Mesenchymal stem cell (in vitro differentiated cells and primary cell): ENCODE results near the gene MNT.

Experiments
- DNase-seq: peaks from one replicate; pipeline ENCODE4 v3.0.0-alpha.2; 2013
- H2AFZ ChIP-seq: one replicate; pipeline ENCODE4 v1.6.1; 2013; ENCODE audit warnings: low read depth, mild to moderate bottlenecking, control low read depth, inconsistent platforms, low read length, moderate library complexity
- H2AK5ac ChIP-seq: 2 replicates; pipeline ENCODE4 v1.6.1; 2013; ENCODE audit warnings: low read length, moderate library complexity, mild to moderate bottlenecking, inconsistent platforms; ENCODE audit not compliant: severe bottlenecking
- H2BK120ac ChIP-seq: one replicate; pipeline ENCODE4 v1.6.1; 2013; ENCODE audit warnings: low read depth, mild to moderate bottlenecking, inconsistent platforms, low read length, moderate library complexity
- H2BK12ac ChIP-seq, 2 experiments: one replicate each; pipeline ENCODE4 v1.6.1; 2013; ENCODE audit warnings: inconsistent platforms in 2 of 2, low read length in 2 of 2, mild to moderate bottlenecking in 2 of 2, moderate library complexity in 2 of 2, control low read depth in 1 of 2
- H2BK15ac ChIP-seq: one replicate; pipeline ENCODE4 v1.6.1; 2013; ENCODE audit warnings: mild to moderate bottlenecking, low read depth, inconsistent platforms; ENCODE audit not compliant: poor library complexity, severe bottlenecking
- H2BK5ac ChIP-seq: 2 replicates; pipeline ENCODE4 v1.6.1; 2013; ENCODE audit warnings: low read depth, mild to moderate bottlenecking, low read length, control low read depth, inconsistent platforms; ENCODE audit not compliant: poor library complexity, severe bottlenecking
- H3K14ac ChIP-seq, 2 experiments: one replicate each; pipeline ENCODE4 v1.6.1; 2013; ENCODE audit warnings: inconsistent platforms in 2 of 2, low read length in 2 of 2, control low read depth in 1 of 2, mild to moderate bottlenecking in 1 of 2, moderate library complexity in 1 of 2
- H3K18ac ChIP-seq, 2 experiments: one replicate each; pipeline ENCODE4 v1.6.1; 2013; ENCODE audit warnings: inconsistent platforms in 2 of 2, low read length in 2 of 2, control low read depth in 1 of 2, low read depth in 1 of 2, mild to moderate bottlenecking in 1 of 2
- H3K23ac ChIP-seq, 2 experiments: one replicate each; pipeline ENCODE4 v1.6.1; 2013; ENCODE audit warnings: inconsistent platforms in 2 of 2, low read length in 2 of 2, mild to moderate bottlenecking in 2 of 2, moderate library complexity in 2 of 2, control low read depth in 1 of 2
- H3K27ac ChIP-seq: 2 replicates; pipeline ENCODE4 v1.5.1; 2013; ENCODE audit warnings: mild to moderate bottlenecking, moderate library complexity, low read length, control low read depth, inconsistent platforms; ENCODE audit not compliant: poor library complexity, severe bottlenecking
- H3K27me3 ChIP-seq, 2 experiments: 2 replicates each; pipeline versions ENCODE4 v1.6.1 to v1.7.0; 2013; ENCODE audit warnings: low read length in 2 of 2, mild to moderate bottlenecking in 2 of 2, moderate library complexity in 2 of 2, control low read depth in 1 of 2, inconsistent platforms in 1 of 2; ENCODE audit not compliant: control insufficient read depth in 1 of 2, insufficient read depth in 1 of 2
- H3K36me3 ChIP-seq, 2 experiments: 2 replicates each; pipeline versions ENCODE4 v1.6.1 to v1.7.0; 2013; ENCODE audit warnings: low read length in 2 of 2, control low read depth in 1 of 2, inconsistent platforms in 1 of 2, low read depth in 1 of 2, mild to moderate bottlenecking in 1 of 2; ENCODE audit not compliant: insufficient read depth in 2 of 2, control insufficient read depth in 1 of 2
- H3K4ac ChIP-seq, 2 experiments: one replicate each; pipeline ENCODE4 v1.6.1; 2013; ENCODE audit warnings: inconsistent platforms in 2 of 2, low read length in 2 of 2, mild to moderate bottlenecking in 2 of 2, moderate library complexity in 2 of 2, control low read depth in 1 of 2, low read depth in 1 of 2
- H3K4me1 ChIP-seq: 2 replicates; pipeline ENCODE4 v1.6.1; 2013; ENCODE audit warnings: low read depth, low read length, control low read depth; ENCODE audit not compliant: control insufficient read depth, insufficient read depth
- H3K4me2 ChIP-seq: 2 replicates; pipeline ENCODE4 v1.6.1; 2013; ENCODE audit warnings: low read length, mild to moderate bottlenecking, inconsistent platforms; ENCODE audit not compliant: poor library complexity, severe bottlenecking
- H3K4me3 ChIP-seq, 2 experiments: 2 replicates each; pipeline versions ENCODE4 v1.5.1 to v1.7.0; 2013; ENCODE audit warnings: low read length in 2 of 2, mild to moderate bottlenecking in 2 of 2, control low read depth in 1 of 2, low read depth in 1 of 2; ENCODE audit not compliant: insufficient read depth in 1 of 2
- H3K79me1 ChIP-seq: replicated peaks from 2 replicates; pipeline ENCODE4 v1.6.1; 2013; ENCODE audit warnings: mild to moderate bottlenecking, control low read depth, low read length, inconsistent platforms; ENCODE audit not compliant: poor library complexity, severe bottlenecking
- H3K9ac ChIP-seq: 2 replicates; pipeline ENCODE4 v1.7.0; 2013; ENCODE audit warnings: mild to moderate bottlenecking, low read length, moderate library complexity
- H3K9me3 ChIP-seq: 2 replicates; pipeline ENCODE4 v1.7.0; 2013; ENCODE audit warnings: mild to moderate bottlenecking, low read length; ENCODE audit not compliant: control insufficient read depth
- H4K8ac ChIP-seq: one replicate; pipeline ENCODE4 v1.6.1; 2013; ENCODE audit warnings: inconsistent platforms, mild to moderate bottlenecking, low read length, moderate library complexity
- H4K91ac ChIP-seq: one replicate; pipeline ENCODE4 v1.6.1; 2013; ENCODE audit warnings: mild to moderate bottlenecking, low read length, inconsistent platforms
- WGBS: methylation state at CpG from one replicate; pipeline ENCODE4 v1.1.7; 2013; ENCODE audit warnings: mixed read lengths; 5-methylcytosine and 5-hydroxymethylcytosine counted together

MNT gene

DNA sequence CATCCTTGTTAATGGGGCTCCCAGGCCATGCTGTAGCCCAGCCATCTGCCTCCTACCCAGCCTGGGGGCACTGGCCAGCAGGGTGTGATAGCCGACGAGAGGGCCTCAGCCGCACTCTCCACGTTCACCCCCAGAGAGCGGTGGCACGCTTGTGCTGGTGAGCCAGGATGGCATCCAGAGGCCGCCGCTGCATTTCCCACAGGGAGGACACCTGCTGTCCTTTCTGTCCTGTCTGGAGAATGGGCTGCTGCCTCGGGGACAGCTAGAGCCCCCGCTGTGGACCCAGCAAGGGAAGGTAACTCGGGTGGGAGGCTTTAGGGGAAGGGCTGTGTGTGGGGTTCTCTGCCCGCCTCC lies 36.1 kb downstream of the MNT start:
- no peak overlapping the region for H3K4me3 ChIP-seq
- H3K4me1 ChIP-seq, result peaks cover 12% of the 10 kb centered on the region
- H2AFZ ChIP-seq, result no peak overlapping the region
- H3K36me3 ChIP-seq, result peaks cover 49 to 90% of the 10 kb centered on the region in 2 experiments
- H3K27me3 ChIP-seq, result no peaks in the 10 kb centered on the region
- no peak overlapping the region for H2BK5ac ChIP-seq
- H3K23ac ChIP-seq, result no peak overlapping the region
- H3K9ac ChIP-seq, result no peak overlapping the region
- no peak overlapping the region for H2BK15ac ChIP-seq
- H3K18ac ChIP-seq, result no peak overlapping the region
- 88% methylated on average over 11 of the region's 12 CpGs for WGBS
- H3K14ac ChIP-seq, result no peak overlapping the region
- no peaks in the 10 kb centered on the region for H3K9me3 ChIP-seq
- H3K79me1 ChIP-seq, result peaks cover 8% of the 10 kb centered on the region
- no peak overlapping the region for H4K91ac ChIP-seq
- no peak overlapping the region for H3K27ac ChIP-seq
- H2BK120ac ChIP-seq, result no peak overlapping the region
- H2AK5ac ChIP-seq, result no peak overlapping the region
- DNase-seq, result no peak
- no peak overlapping the region for H3K4me2 ChIP-seq
- H3K4ac ChIP-seq, result no peak overlapping the region
- no peak overlapping the region for H4K8ac ChIP-seq
- no peak overlapping the region for H2BK12ac ChIP-seq

DNA sequence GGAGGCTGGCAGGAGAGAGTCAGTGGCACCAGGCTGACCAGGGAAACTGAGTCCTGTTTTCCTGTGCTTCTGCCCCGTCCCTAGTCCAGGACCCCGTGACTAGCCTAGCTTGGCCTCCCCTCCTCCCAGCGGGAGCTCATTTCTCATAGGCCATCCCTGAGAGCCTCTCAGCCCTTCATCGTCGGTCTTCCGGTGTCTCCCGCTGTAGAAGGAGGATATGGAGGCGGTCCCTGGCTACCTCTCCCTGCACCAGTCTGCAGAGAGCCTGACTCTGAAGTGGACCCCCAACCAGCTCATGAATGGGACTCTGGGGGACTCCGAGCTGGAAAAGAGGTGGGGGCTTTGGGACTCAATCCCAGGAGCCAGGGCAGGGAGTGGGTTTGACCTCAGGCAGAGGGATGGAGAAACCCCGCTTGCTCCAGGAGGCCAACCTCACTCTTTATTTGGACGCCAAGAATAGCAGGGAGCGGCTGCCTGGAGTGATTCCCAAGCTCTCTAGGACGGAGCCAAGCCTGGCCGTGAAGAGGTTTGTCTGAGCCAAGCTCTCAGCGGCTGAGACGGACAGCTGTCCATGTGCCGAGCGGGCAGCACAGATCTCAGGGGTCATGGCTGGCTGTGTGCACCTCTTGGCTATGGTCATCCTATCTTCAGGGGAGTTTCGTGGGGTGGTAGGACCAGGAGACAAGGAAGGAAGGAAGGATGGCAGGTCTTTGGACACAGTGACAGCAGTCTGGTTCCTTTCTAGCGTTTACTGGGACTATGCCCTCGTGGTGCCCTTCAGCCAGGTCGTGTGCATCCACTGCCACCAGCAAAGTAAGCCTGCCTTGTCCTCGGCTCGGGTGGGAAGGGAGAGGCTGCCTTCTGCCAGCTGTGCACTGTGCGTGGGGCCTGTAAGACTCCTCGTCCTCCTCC lies 36.8 kb downstream of the MNT start:
- Histone ChIP-seq H3K4me1 (peaks cover 14% of the 10 kb centered on the region), H3K14ac (no peak overlapping the region), H3K27me3 (no peaks in the 10 kb centered on the region), H2AFZ (no peak overlapping the region), H4K8ac (no peak overlapping the region), H3K18ac (no peak overlapping the region), H2BK12ac (no peak overlapping the region), H2BK15ac (no peak overlapping the region), H3K9me3 (no peaks in the 10 kb centered on the region), H3K36me3 (peaks cover 49 to 84% of the 10 kb centered on the region in 2 experiments), H2BK120ac (no peak overlapping the region), H4K91ac (no peak overlapping the region), H3K4me2 (no peak overlapping the region), H3K4me3 (no peak overlapping the region), H2BK5ac (no peak overlapping the region), H3K4ac (no peak overlapping the region), H2AK5ac (no peak overlapping the region), H3K79me1 (peaks cover 8% of the 10 kb centered on the region), H3K27ac (no peak overlapping the region), H3K23ac (no peak overlapping the region), H3K9ac (no peak overlapping the region)
- 93% methylated on average over 26 of the region's 26 CpGs for WGBS
- no peak for DNase-seq

DNA sequence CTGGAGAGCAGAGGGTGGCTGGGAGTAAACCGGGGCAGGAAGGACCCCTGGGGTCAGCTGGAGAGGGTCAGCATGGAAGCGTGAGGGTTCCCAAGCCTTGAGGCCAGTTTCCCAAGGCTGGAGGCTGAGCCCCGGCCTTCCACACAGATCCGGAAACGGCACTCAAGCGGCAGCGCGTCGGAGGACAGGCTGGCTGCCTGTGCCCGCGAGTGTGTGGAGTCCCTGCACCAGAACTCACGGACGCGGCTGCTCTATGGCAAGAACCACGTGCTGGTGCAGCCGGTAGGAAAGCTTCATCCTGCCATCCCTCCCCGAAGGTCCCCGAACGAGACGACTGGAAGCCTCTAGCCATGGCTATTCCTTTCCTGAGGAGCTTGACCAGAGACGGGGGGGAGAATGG lies 37.5 kb downstream of the MNT start:
- peaks cover 49 to 77% of the 10 kb centered on the region in 2 experiments for H3K36me3 ChIP-seq
- no peak overlapping the region for H2BK12ac ChIP-seq
- H4K91ac ChIP-seq, result no peak overlapping the region
- DNase-seq, result no peak
- no peak overlapping the region for H2BK120ac ChIP-seq
- H2BK5ac ChIP-seq, result no peak overlapping the region
- H3K4ac ChIP-seq, result no peak overlapping the region
- no peak overlapping the region for H2BK15ac ChIP-seq
- no peak overlapping the region for H3K14ac ChIP-seq
- H3K4me1 ChIP-seq, result peaks cover 19% of the 10 kb centered on the region
- no peak overlapping the region for H4K8ac ChIP-seq
- H3K23ac ChIP-seq, result no peak overlapping the region
- H3K27ac ChIP-seq, result no peak overlapping the region
- no peak overlapping the region for H3K4me2 ChIP-seq
- H3K27me3 ChIP-seq, result no peaks in the 10 kb centered on the region
- H2AK5ac ChIP-seq, result no peak overlapping the region
- no peak overlapping the region for H3K9ac ChIP-seq
- 97% methylated on average over 21 of the region's 21 CpGs for WGBS
- no peaks in the 10 kb centered on the region for H3K9me3 ChIP-seq
- H2AFZ ChIP-seq, result no peak overlapping the region
- H3K79me1 ChIP-seq, result peaks cover 8% of the 10 kb centered on the region
- no peak overlapping the region for H3K4me3 ChIP-seq
- H3K18ac ChIP-seq, result no peak overlapping the region

DNA sequence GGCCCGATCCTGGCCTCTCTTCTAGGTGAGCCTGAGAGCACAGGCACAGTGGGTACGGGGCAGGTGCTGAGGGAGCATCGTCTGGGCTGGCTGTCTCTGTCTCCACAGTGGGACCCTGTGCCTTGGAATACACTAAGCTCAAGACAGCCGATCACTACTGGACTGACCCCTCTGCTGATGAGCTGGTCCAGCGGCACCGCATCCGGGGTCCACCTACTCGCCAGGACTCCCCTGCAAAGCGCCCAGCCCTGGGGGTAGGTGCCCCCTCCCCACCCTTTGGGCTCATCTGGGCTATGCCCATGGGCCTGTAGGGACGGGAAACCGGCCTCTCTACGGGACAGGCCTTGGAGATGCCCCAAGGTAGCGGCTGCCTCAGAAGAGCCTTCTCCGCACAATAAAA lies 38.0 kb downstream of the MNT start:
- Histone ChIP-seq H2BK15ac (no peak overlapping the region), H4K91ac (no peak overlapping the region), H4K8ac (no peak overlapping the region), H3K79me1 (peaks cover 12% of the 10 kb centered on the region), H3K9me3 (no peaks in the 10 kb centered on the region), H3K18ac (no peak overlapping the region), H2AFZ (no peak overlapping the region), H3K14ac (no peak overlapping the region), H2BK5ac (no peak overlapping the region), H3K27me3 (no peaks in the 10 kb centered on the region), H3K4me3 (no peak overlapping the region), H2BK12ac (no peak overlapping the region), H3K9ac (no peak overlapping the region), H3K23ac (no peak overlapping the region), H2AK5ac (no peak overlapping the region), H3K4me1 (peaks cover 24% of the 10 kb centered on the region), H3K4ac (no peak overlapping the region), H3K36me3 (peaks cover 49 to 76% of the 10 kb centered on the region in 2 experiments), H3K27ac (no peak overlapping the region), H2BK120ac (no peak overlapping the region), H3K4me2 (no peak overlapping the region)
- WGBS, result 96% methylated on average over 14 of the region's 14 CpGs
- DNase-seq, result no peak
